ENCODE measurements around the gene NEUROD4.
"Not testable (repeated sequence)": the region's sequence is repeated elsewhere in the genome, so short reads cannot be mapped to it uniquely, and the experiment has no call there.

NEUROD4 gene, protein sequence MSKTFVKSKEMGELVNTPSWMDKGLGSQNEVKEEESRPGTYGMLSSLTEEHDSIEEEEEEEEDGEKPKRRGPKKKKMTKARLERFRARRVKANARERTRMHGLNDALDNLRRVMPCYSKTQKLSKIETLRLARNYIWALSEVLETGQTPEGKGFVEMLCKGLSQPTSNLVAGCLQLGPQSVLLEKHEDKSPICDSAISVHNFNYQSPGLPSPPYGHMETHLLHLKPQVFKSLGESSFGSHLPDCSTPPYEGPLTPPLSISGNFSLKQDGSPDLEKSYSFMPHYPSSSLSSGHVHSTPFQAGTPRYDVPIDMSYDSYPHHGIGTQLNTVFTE

DNA sequence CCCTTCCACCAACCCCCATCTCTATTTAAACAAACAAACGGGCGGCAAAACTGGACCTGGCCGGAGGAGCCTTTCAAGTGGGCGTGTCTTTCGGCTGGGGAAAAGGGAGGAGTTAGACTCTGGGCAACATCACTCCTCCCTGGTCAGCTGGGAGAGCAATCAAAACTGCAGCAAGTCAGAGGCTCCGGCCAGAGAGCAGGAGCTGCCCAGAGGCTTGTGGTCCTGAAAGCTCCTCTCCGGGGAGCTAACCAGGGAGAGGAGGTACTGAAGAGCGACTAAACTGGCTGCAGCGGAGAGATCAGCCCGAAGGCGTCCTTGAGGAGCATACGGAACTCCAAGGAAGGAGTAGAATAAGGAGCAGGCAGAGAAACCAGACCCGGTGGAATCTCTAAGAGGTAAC lies at the start of gene NEUROD4:
TSS of gene NEUROD4 (plus strand) at position 191 of the 400 bp plus-strand sequence. CDS start 6,466 bp downstream, outside the sequence.
- DNase-seq (ENCODE audit: low read depth) = no peak

DNA sequence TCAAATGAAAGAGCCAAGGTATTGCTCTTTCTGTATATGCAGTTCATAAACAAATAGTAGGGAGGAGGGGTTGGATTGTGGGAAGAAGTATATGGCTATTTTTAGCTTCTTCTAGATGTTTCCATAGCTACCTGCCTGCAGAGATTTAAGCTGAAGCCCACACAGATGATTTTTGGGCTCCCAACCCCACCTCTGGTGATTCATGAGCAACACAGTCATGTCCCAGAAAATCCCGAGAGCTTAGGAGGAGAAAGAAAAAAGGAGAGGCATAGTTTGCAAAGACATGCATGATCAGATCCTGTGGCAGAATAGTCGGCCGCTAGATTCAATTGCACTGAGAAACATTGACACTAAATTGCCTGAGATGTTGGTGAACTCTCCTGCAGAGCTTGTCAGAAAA lies 49.0 kb upstream of the NEUROD4 start:
- DNase-seq (ENCODE audit: low read depth) = no peak

DNA sequence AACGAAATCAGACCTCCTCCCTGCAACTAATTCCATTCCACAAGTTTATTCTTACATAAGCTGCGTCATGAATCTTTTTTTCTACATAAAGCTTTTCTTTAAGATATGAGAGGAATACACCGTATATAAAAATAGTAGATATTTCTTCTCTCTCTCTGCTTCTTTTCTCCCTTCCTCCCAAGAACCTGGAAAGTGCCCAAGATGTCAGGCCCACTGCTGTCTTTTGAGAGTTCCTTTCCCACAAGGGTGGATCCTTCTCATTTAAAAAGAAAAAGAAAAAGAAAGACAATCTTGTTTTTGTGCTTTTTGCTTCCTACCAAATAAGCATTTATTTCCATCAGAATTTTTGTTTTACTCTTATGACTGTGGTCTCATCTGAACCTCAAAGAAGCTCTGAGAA lies 46.2 kb upstream of the NEUROD4 start:
- DNase-seq (ENCODE audit: low read depth) = no peak

DNA sequence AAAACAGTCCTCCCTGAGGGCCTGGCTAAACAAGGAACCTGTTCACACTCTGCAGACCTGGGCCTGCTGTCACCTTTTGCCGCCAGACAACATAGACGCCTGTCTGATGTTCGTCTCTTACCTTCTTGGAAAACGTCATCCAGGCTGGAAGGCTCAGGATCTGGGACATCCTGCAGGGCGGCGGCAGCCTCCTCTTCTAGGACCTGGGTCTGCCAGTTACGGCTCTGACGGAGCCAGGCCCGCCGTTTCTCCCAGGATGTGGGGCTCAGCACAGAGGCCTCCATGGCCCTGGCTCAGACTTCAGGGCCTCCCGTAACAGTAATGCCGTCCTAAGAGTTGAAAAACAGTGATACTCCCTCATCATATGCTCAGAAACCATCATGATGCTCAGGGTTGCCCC lies 45.5 kb upstream of the NEUROD4 start:
- DNase-seq (ENCODE audit: low read depth) = no peak

DNA sequence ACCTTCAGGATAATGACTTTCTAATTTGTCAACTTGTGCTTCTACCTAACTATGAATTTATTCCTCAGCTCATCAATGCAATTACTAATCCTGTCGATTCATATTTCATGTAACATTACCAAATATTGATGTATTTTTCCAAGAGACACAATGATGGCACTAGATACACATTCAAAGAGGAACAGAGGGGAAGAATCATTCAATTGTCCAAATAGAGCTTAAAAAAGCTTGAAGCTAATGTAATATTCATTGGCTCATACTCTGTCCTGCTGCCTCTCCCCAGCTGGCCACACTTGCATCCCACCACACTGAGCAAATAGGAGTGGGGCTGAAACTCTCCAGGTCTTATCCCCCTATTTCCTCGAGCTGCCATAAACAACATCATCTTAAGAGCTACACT lies 44.5 kb upstream of the NEUROD4 start:
- no peak for DNase-seq (ENCODE audit: low read depth)

DNA sequence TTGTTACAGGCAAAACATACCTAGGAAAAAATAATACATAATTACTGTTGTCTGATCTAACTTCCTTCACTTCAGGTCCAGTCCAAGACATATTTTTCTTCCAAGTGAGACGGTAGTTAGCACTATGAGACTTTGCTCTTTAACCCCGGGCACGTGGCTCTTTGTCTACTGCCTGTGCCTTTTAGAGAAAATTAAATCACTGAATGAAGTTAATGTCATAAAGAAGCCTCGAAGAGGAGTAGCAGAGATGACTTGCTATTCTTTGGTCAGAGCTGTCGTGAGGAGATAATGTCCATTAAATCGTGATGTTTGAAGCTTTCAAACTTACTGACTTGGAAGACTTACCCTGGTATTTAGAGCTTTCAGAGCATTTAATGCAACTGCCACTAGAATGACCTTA lies 43.9 kb upstream of the NEUROD4 start:
- no peak for DNase-seq (ENCODE audit: low read depth)

DNA sequence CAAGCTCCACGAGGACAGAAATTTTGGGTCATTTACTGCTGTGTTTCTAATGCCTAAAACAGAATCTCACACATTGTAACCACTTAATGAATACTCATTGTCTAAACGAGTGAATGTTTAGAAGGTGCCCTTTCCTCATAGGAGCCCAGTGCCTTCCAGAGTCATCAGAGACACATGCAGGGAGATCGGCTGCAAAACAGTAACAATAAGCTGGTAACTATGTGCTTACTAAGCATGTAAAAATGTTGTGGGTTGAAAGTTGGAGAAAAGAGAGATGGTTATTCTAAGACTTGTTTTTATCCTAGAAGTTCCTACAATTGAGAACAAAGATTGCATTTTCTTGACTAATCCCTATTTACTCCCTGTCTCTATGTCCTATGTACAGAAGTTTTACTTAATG lies 42.6 kb upstream of the NEUROD4 start:
- no peak for DNase-seq (ENCODE audit: low read depth)

DNA sequence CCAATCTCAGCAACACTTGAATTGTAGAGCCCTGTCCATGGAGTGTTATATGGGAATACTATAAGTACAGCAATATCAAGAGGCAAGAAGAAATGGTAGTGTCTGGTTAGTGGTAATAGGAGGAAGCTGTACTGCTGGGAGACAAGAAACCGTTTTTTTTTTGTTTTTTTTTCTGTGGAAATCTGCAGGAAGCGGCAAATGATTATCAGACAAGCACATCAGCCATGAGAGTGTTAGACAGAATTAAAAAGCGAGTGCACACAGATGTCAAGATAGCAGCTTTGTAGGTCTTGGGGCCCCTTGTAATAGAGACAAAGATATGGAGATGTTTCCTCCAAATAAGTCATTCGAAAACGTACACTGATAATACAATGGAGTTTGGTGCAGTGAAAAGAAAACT lies 41.9 kb upstream of the NEUROD4 start:
- DNase-seq (ENCODE audit: low read depth) = no peak

DNA sequence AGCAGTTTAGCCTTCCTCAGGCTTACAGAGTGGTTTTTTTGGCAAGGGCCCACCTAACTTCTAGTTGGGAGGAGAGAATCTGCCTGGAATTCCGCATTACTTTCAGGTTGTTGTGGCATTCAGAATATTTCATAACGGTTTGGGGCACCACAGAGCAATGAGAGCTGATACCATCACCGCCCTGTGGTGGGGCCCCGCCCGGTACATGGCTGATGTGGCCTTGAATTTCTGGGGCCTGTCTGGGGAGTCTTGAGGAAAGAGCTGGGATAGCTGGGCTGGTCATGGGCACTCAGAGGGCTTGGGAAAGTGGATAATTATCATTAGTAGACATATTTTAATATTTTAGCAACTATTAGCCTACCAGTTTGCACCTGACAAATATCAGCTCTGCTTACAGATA lies 39.4 kb upstream of the NEUROD4 start:
- DNase-seq (ENCODE audit: low read depth) = no peak

DNA sequence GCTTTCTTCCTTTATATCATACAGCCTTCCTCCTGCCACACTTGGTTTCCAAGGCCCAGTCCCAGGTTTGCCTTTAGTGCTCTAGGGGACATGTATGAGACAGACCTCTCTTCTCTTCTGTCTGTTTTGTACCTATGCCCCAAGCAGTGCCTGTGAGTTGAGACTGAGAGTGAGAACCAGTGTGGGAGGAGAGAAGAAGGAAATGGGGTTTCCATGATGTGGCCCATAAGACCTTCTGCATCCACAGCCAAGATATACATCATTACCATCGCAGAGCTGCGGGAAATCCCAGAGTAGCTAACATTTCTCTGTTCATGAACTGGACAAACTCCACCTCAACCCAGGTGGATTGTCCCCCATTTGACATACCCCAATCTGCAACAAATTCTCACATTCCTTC lies 38.0 kb upstream of the NEUROD4 start:
- no peak for DNase-seq (ENCODE audit: low read depth)

DNA sequence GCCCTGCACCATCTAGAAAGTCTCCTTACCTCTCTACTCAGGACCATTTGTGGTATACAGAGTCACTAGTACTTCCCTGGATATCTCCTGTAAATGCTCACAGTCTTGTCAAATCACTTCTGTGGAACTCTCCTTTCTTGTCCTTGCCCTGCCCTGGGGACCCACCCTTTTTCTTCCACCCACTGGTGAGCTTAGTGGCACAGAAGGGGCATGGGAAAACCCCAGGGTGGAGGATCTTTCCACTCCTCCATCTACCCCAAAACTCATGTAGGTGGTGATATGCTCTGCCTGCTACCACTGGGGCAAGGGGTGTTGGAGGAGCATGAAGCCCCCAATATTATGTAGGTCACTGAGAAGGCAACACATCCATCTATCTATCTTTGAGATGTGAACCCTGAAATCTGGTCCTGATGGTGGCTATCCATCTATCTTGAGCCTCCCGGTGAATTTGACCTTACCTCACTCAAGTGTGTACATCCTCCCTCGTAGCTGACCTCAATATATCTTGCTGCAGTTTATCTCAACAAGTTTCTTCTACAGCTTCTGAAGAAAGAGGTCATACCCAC lies 36.2 kb upstream of the NEUROD4 start:
- no peak for DNase-seq (ENCODE audit: low read depth)

DNA sequence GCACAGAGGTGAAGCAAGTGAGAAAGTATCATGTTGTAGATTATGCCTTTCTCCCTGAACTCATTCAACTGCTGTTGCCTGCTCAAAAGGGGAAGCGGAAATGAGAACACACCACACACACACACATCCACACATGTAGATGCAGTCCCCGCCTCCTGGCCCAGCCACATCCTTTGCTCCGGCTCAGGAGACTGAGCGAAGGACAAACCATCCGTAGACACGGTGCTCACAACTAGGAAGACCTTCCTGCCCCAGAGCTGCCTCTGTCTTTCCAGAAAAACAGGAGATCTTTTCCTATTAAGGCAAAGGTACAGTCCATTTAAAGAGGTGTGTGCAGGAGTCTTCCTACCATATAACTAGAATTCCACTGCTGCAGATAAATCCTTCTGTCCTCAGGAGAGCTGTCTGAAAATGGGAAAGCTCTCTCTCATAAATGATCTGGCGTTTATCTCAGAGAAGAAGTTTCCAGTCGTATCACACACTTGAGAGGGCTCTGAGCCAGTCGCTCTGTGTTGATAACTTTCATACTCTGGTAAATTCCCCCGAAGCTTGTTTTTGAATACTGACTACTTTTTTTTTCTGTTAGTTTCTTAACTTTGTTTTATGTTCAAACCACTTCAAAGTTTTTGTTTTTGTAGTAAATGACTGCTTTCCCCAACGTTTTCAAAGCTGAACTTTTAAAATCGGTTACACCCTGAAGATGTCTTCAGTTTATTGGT lies 35.0 kb upstream of the NEUROD4 start, which contains the start of gene TESPA1:
TSS of gene TESPA1 (minus strand) at position 105 of the 719 bp plus-strand sequence. CDS start 10,200 bp downstream, outside the sequence.
- DNase-seq (ENCODE audit: low read depth) = peak; percentile 70

DNA sequence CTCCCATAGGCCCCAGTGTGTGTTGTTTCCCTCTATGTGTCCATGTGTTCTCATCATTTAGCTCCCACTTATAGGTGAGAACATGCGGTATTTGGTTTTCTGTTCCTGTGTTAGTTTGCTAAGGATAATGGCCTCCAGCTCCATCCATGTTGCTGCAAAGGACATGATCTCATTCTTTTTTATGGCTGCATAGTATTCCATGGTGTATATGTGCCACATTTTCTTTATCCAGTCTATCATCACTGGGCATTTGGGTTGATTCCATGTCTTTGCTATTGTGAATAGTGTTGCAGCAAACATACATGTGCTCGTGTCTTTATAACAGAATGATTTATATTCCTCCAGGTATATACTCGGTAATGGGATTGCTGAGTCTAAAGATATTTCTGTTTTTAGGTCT lies 33.0 kb upstream of the NEUROD4 start:
- DNase-seq (ENCODE audit: low read depth) = not testable (repeated sequence)

DNA sequence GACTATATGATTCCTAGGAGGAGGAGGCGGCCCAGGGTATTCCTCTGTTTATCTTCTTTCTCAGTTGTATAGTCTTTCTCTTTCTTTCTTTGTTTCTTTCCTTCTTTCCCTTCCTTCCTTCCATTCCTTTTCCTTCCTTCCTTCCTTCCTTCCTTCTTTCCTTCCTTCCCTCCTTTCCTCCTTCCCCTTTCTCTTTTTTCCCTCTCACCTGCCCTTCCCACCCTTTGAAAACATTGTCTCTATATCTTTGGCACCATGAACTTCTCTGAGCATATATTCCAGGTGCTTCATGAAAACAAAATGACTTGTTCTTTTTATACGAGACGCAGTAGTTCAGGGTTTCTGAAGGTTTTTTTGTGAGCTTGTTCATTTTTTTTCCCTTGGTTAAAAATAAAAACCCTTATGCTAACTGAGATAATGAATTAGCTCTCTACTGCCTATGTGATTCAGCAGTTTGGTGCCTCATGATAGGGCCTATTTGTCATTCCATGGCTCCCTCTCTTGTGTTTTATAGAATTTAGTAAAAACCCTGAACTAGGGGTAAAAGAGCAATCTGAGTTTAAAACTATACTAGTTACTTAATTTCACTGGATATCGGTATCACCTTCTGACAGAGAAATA lies 32.1 kb upstream of the NEUROD4 start:
- DNase-seq (ENCODE audit: low read depth) = no peak

DNA sequence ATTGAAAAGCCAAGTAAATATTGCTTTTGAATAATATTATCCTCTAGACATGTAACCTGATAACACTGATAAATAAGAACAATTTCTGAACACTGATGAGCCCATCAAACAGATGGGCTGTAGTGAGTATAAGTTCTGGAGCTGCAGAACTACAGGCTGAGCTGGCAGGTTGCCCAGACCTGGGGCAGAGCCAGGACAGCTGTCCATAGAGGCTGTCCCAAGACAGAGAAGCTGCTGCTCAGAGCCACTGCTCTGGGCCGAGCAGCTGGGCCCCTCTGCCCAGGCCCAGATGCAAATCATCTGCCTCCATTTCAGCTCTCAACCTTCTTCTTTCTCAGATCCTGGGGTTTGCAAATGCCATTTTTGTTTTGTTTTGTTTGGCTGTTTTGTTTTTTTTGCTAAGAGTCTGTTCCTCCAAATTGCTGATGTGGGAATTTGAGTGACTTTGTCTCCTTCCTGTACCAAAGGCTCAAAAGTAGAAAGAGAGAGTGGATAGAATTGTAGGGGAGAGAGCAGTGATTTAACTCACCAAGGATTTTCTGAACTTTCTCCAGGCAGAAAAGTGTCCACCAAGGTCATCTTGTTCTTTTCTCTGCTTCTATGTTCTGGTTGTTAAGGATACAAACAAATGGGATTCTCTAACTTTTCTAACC lies 31.2 kb upstream of the NEUROD4 start:
- no peak for DNase-seq (ENCODE audit: low read depth)

DNA sequence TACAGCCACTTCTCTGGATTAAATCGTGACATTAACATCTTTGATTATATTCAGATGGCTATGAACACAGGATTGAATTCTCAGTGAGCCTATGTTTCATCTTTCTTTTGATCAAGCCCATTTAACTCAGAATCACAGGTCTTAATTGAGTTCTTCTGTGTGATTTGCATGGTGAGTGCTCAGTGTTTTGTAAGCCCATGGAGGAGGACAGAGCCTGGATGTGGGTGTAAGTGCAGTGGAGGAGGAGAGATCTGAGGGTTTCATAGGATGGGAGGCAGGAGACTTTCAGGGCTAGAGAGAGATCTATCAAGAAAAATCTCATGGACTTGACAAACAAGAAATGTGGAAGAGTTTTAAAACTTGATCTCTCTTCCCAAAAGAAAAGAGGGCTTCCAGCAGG lies 29.9 kb upstream of the NEUROD4 start:
- DNase-seq (ENCODE audit: low read depth) = no peak

DNA sequence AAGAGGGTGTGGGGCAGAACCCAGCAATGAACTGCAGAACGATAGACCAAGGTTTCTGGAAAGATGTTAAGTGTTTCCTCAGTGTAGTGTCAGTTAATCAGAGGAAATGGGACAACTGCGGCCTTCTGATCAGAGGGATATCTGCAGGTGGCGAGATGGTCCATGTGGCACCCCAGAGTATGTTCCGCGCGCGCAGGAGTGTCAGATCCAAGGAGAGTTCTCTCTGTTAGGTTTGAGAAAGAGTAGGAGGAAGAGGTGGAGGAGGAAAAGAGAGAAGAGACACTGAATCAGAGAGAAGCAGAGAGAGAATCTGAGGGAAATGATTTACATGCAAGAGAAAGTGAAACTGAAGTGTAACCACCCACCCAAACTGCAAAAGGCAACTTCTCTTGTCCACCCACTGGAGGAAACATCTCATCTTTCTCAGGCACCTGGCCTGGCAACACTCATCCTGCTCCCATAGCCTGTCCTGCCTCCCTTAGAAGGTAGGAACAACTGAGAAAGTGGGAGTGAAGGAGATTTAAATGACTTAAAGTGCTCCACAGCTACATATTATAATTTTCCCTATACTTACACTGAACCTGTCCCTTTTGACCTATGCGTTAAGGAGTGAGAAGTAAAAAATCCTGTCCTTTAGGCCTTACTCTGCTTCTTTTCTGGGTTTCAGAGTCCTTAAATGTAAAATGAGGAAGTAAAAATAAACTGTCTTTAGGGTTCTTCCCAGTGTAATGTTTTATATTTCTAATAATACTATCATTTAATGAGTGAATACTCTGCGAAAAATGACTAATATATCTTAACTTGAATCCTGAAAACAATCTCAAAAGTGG lies 28.4 kb upstream of the NEUROD4 start:
- peak; percentile 14 for DNase-seq (ENCODE audit: low read depth)

DNA sequence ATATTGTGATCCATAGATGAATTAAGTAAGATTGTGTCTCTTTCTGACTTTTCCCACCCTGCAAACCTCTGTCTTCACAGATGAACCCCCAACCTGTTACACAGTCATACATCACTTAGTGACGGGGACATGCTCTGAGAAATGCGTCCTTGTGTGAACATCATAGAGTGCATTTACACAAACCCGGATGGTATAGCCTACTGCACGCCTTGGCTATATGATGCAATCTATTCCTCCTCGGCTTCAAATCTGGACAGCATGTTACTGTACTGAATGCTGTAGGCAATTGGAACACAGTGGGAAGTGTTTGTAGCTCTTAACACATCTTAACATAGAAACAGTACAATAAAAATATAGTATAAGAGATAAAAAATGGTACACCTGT lies 27.8 kb upstream of the NEUROD4 start:
- no peak for DNase-seq (ENCODE audit: low read depth)

DNA sequence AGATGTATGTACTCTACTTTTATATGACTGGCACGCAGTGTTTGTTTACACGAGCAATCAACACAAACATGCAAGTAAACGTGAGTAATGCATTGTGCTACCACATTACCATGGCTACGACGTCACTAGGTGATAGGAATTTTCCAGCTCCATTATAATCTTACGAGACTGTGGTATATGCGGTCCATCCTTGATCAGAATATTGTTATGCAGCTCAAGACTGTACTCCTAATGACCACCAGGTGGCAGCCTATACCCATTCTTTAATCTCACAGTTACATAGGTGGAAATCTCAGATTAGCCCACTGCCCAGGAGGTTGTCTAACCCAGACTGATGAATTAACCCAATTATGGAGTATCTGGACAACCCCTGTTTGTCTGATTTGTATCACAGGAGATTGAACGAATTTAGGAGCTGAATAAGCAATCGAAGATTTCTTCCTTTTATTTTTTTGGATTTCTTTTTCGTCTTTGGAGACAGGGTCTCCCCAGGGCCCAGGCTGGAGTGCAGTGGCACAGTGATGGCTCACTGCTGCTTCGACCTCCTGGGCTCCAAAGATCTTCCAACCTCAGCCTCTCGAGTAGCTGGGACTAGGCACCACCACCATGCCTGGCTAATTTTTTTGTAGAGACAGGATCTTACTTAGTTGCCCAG lies 26.5 kb upstream of the NEUROD4 start:
- peak; percentile 20 for DNase-seq (ENCODE audit: low read depth)

DNA sequence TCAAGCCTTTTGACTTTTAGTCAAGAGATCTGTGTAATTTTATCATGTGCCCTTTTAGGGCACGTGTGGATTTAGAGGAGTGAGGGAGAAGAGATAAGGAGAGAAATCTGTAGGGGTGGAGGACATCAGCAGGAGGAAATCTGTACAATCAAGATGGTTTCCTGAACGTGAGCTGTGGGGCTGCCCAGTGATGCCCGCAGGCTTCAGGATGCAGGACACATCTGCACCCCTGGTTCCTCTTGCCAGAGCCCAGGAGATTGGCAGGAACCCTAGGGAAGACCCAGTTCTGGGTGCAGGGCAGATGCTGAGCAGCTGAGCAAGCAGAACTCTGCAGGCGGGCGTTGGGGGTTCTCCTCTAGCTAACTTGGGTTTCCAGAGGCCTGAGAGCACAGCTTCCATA lies 23.6 kb upstream of the NEUROD4 start:
- no peak for DNase-seq (ENCODE audit: low read depth)

Measured in stimulated activated CD8-positive, alpha-beta memory T cell treated with anti-CD3 and anti-CD28 coated beads, Interleukin-15, amount 100 ng/mL, for 1 hour (primary cell).